Trophoblast cell (in vitro differentiated cells and primary cell): ENCODE data around the gene RNF145. TPM values are rescaled to one million over a fixed set of nuclear protein-coding genes. Genes with fewer than 3 reads are reported as not detected.
A peak's percentile ranks its signal among the peaks of the same experiment; 100 is the strongest.

Experiments used
- DNase-seq, 2 donors: peaks; one replicate each; pipeline ENCODE4 v3.0.0-alpha.2; 2016
- H2AFZ ChIP-seq: 2 replicates; pipeline ENCODE4 v1.6.1; 2013; ENCODE audit warnings: low read length, moderate library complexity, mild to moderate bottlenecking; ENCODE audit not compliant: insufficient read depth, poor library complexity
- H2AK5ac ChIP-seq: 2 replicates; pipeline ENCODE4 v1.6.1; 2013; ENCODE audit warnings: mild to moderate bottlenecking, low read length
- H2BK120ac ChIP-seq: 2 replicates; pipeline ENCODE4 v1.6.1; 2013; ENCODE audit warnings: low read length, mild to moderate bottlenecking, moderate library complexity; ENCODE audit not compliant: insufficient read depth, poor library complexity
- H2BK12ac ChIP-seq: 2 replicates; pipeline ENCODE4 v1.6.1; 2013; ENCODE audit warnings: mild to moderate bottlenecking, low read length, moderate library complexity
- H2BK5ac ChIP-seq: 2 replicates; pipeline ENCODE4 v1.6.1; 2013; ENCODE audit warnings: low read length, low read depth, moderate library complexity, mild to moderate bottlenecking; ENCODE audit not compliant: poor library complexity
- H3K14ac ChIP-seq: 2 replicates; pipeline ENCODE4 v1.6.1; 2013; ENCODE audit warnings: mild to moderate bottlenecking, low read length
- H3K18ac ChIP-seq: 2 replicates; pipeline ENCODE4 v1.6.1; 2013; ENCODE audit warnings: mild to moderate bottlenecking, low read length
- H3K23ac ChIP-seq: 2 replicates; pipeline ENCODE4 v1.6.1; 2013; ENCODE audit warnings: low read length
- H3K27ac ChIP-seq: 2 replicates; pipeline ENCODE4 v1.5.1; 2013; ENCODE audit warnings: low read depth, mild to moderate bottlenecking, inconsistent platforms, low read length, moderate library complexity
- H3K27me3 ChIP-seq: 2 replicates; pipeline ENCODE4 v1.6.1; 2013; ENCODE audit warnings: inconsistent platforms, mild to moderate bottlenecking, low read length, moderate library complexity; ENCODE audit not compliant: insufficient read depth
- H3K36me3 ChIP-seq, 2 experiments: 1 replicate in 1 of 2; 2 replicates in 1 of 2; pipeline ENCODE4 v1.6.1; 2013; ENCODE audit warnings: low read length in 2 of 2, mild to moderate bottlenecking in 2 of 2, moderate library complexity in 1 of 2; ENCODE audit not compliant: insufficient read depth in 2 of 2, control insufficient read depth in 1 of 2
- H3K4ac ChIP-seq: 2 replicates; pipeline ENCODE4 v1.6.1; 2013; ENCODE audit warnings: low read depth, mild to moderate bottlenecking, low read length, moderate library complexity
- H3K4me1 ChIP-seq, 2 experiments: 1 replicate in 1 of 2; 2 replicates in 1 of 2; pipeline ENCODE4 v1.6.1; 2013; ENCODE audit warnings: low read length in 2 of 2, mild to moderate bottlenecking in 2 of 2, moderate library complexity in 1 of 2; ENCODE audit not compliant: insufficient read depth in 2 of 2, control insufficient read depth in 1 of 2
- H3K4me2 ChIP-seq: 2 replicates; pipeline ENCODE4 v1.6.1; 2013; ENCODE audit warnings: inconsistent platforms, mild to moderate bottlenecking, low read length, moderate library complexity
- H3K4me3 ChIP-seq: 2 replicates; pipeline ENCODE4 v1.5.1; 2013; ENCODE audit warnings: mild to moderate bottlenecking, low read depth, low read length, inconsistent platforms
- H3K79me1 ChIP-seq: one replicate; pipeline ENCODE4 v1.6.1; 2013; ENCODE audit warnings: low read length
- H3K79me2 ChIP-seq: 2 replicates; pipeline ENCODE4 v1.6.1; 2013; ENCODE audit warnings: low read length, mild to moderate bottlenecking; ENCODE audit not compliant: control insufficient read depth, insufficient read depth, poor library complexity
- H3K9ac ChIP-seq: 2 replicates; pipeline ENCODE4 v1.6.1; 2013; ENCODE audit warnings: mild to moderate bottlenecking, low read length
- H3K9me3 ChIP-seq: 2 replicates; pipeline ENCODE4 v1.6.1; 2013; ENCODE audit warnings: low read depth, mild to moderate bottlenecking, control low read depth, inconsistent platforms, low read length; ENCODE audit not compliant: insufficient read depth
- H4K12ac ChIP-seq: 2 replicates; pipeline ENCODE4 v1.6.1; 2013; ENCODE audit warnings: low read depth, mild to moderate bottlenecking, low read length, moderate library complexity
- H4K8ac ChIP-seq: 2 replicates; pipeline ENCODE4 v1.6.1; 2013; ENCODE audit warnings: low read depth, mild to moderate bottlenecking, low read length, moderate library complexity
- H4K91ac ChIP-seq: one replicate; pipeline ENCODE4 v1.6.1; 2013; ENCODE audit warnings: low read depth, mild to moderate bottlenecking, low read length, moderate library complexity
- WGBS: extraction: QIAGEN DNeasy Blood & Tissue Kit; methylation state at CpG from one replicate; pipeline ENCODE4 v1.1.7; 2013; ENCODE audit warnings: missing lambda C conversion rate; ENCODE audit not compliant: insufficient read length, insufficient coverage; ENCODE audit errors: extremely low coverage; 5-methylcytosine and 5-hydroxymethylcytosine counted together
- polyA plus RNA-seq: library from polyadenylated mRNA; stranded (reverse); fragments of 200-250 nt; gene quantifications from 2 replicates; pipeline ENCODE4 v1.2.3, GENCODE V29; 2013

The RNF145 gene
- 37.7 and 40.3 TPM in 2 replicates for polyA plus RNA-seq

- Histone ChIP-seq H3K9me3 (no peaks in the 10 kb centered on the region), H2AK5ac (no peak within 1 kb of the TSS), H2BK12ac (no peak within 1 kb of the TSS), H4K91ac (peak within 1 kb of the TSS; percentile 93), H3K79me2 (peaks cover 8% of the 10 kb centered on the region), H3K27ac (peak within 1 kb of the TSS; percentile 75), H3K4me2 (peak within 1 kb of the TSS; percentile 93), H3K4ac (peak within 1 kb of the TSS; percentile 88), H3K27me3 (no peaks in the 10 kb centered on the region), H3K4me1 (peaks cover 0 to 2% of the 10 kb centered on the region in 2 experiments), H3K14ac (peak within 1 kb of the TSS; percentile 97), H4K8ac (peak within 1 kb of the TSS; percentile 94), H3K36me3 (no peaks in the 10 kb centered on the region), H2BK5ac (peak within 1 kb of the TSS; percentile 94), H4K12ac (peak within 1 kb of the TSS; percentile 77), H3K9ac (peak within 1 kb of the TSS; percentile 84), H2BK120ac (peak within 1 kb of the TSS; percentile 91), H2AFZ (peak within 1 kb of the TSS; percentile 88), H3K23ac (no peak within 1 kb of the TSS), H3K18ac (peak within 1 kb of the TSS; percentile 98), H3K79me1 (peaks cover 13% of the 10 kb centered on the region), H3K4me3 (peak within 1 kb of the TSS; percentile 97)
- WGBS: no CpG with 5 or more reads among the region's 65 CpGs
- DNase-seq: peak; percentile 79 to 89
Observed at GRCh38 chr5:159209438-159210209, at the start of gene RNF145. Gene RNF145 (minus strand): TSS chr5:159209553. CDS start chr5:159203617, 5,936 bp downstream.

GRCh38 chr5:159258361-159258760, 49.0 kb upstream of the RNF145 start:
- Histone ChIP-seq H3K9ac (no peak overlapping the region), H3K79me1 (peaks cover 5% of the 10 kb centered on the region), H3K18ac (no peak overlapping the region), H3K4me1 (peaks cover 4% of the 10 kb centered on the region in 2 experiments), H3K4me2 (no peak overlapping the region), H2BK5ac (no peak overlapping the region), H2AK5ac (no peak overlapping the region), H3K36me3 (no peaks in the 10 kb centered on the region), H3K27me3 (no peaks in the 10 kb centered on the region), H2BK120ac (no peak overlapping the region), H3K27ac (no peak overlapping the region), H2BK12ac (no peak overlapping the region), H4K8ac (no peak overlapping the region), H2AFZ (no peak overlapping the region), H4K91ac (no peak overlapping the region), H4K12ac (no peak overlapping the region), H3K4me3 (no peak overlapping the region), H3K9me3 (no peaks in the 10 kb centered on the region), H3K79me2 (peaks cover 4% of the 10 kb centered on the region), H3K4ac (no peak overlapping the region), H3K23ac (no peak overlapping the region), H3K14ac (no peak overlapping the region)
- WGBS: no CpG with 5 or more reads among the region's 2 CpGs
- DNase-seq: no peak

GRCh38 chr5:159257629-159258283, 48.4 kb upstream of the RNF145 start:
- no CpG with 5 or more reads among the region's 6 CpGs for WGBS
- H3K27ac ChIP-seq: no peak overlapping the region

GRCh38 chr5:159257007-159257406, 47.7 kb upstream of the RNF145 start:
- Histone ChIP-seq H4K91ac (no peak overlapping the region), H3K14ac (no peak overlapping the region), H3K27me3 (no peaks in the 10 kb centered on the region), H3K79me2 (no peaks in the 10 kb centered on the region), H3K79me1 (no peaks in the 10 kb centered on the region), H2AFZ (no peak overlapping the region), H3K4me2 (no peak overlapping the region), H2BK12ac (no peak overlapping the region), H2AK5ac (no peak overlapping the region), H4K8ac (no peak overlapping the region), H2BK5ac (no peak overlapping the region), H4K12ac (no peak overlapping the region), H3K18ac (no peak overlapping the region), H2BK120ac (no peak overlapping the region), H3K23ac (no peak overlapping the region), H3K27ac (no peak overlapping the region), H3K9me3 (no peaks in the 10 kb centered on the region), H3K36me3 (no peaks in the 10 kb centered on the region), H3K9ac (no peak overlapping the region), H3K4ac (no peak overlapping the region), H3K4me3 (no peak overlapping the region), H3K4me1 (no peaks in the 10 kb centered on the region)
- DNase-seq: no peak

More at GRCh38 chr5:159257629-159258283, 48.4 kb upstream of the RNF145 start:
- H3K23ac ChIP-seq: no peak overlapping the region
- no peaks in the 10 kb centered on the region for H3K36me3 ChIP-seq
- no peaks in the 10 kb centered on the region for H3K27me3 ChIP-seq
- H2AFZ ChIP-seq: no peak overlapping the region
- no peak overlapping the region for H2BK5ac ChIP-seq
- DNase-seq: no peak
- no peak overlapping the region for H4K12ac ChIP-seq
- H4K91ac ChIP-seq: no peak overlapping the region
- H3K18ac ChIP-seq: no peak overlapping the region
- no peak overlapping the region for H3K4me3 ChIP-seq
- no peak overlapping the region for H3K4ac ChIP-seq
- H2BK120ac ChIP-seq: no peak overlapping the region
- no peak overlapping the region for H3K4me2 ChIP-seq
- H4K8ac ChIP-seq: no peak overlapping the region
- no peak overlapping the region for H3K14ac ChIP-seq
- no peak overlapping the region for H3K9ac ChIP-seq
- H2AK5ac ChIP-seq: no peak overlapping the region
- H3K79me2 ChIP-seq: no peaks in the 10 kb centered on the region
- H3K9me3 ChIP-seq: no peaks in the 10 kb centered on the region
- no peak overlapping the region for H2BK12ac ChIP-seq
- H3K4me1 ChIP-seq: peaks cover 4% of the 10 kb centered on the region in 2 experiments
- peaks cover under 1% of the 10 kb centered on the region for H3K79me1 ChIP-seq
